SK-N-SH treated with all-trans-retinoic acid at 6 μM for 48 hours (cell line): Measurements from ENCODE around the gene VSX2.

ENCODE experiments used
- ATAC-seq: fragments of 200-7000 bp; cut with Tn5 transposase; 3 replicates; pipeline ENCODE4 v1.9.1; 2020; ENCODE audit warnings: mild to moderate bottlenecking, moderate library complexity
- ARNTL ChIP-seq: fragments of 450-650 bp; formaldehyde crosslinking; IDR thresholded peaks from 2 replicates; pipeline ENCODE4 v1.5.0; 2020; ENCODE audit warnings: low read depth, mild to moderate bottlenecking, moderate library complexity, borderline replicate concordance
- BACH2 ChIP-seq: fragments of 250-450 bp; sonication (Bioruptor Pico); IDR thresholded peaks from 2 replicates; pipeline ENCODE4 v1.9.0; 2021; ENCODE audit warnings: mild to moderate bottlenecking, borderline replicate concordance
- CSDC2 ChIP-seq: fragments of 250-450 bp; sonication (Bioruptor Pico); IDR thresholded peaks from 2 replicates; pipeline ENCODE4 v1.5.0; 2020; ENCODE audit warnings: mild to moderate bottlenecking, moderate library complexity
- ESRRG ChIP-seq: fragments of 250-450 bp; sonication (Bioruptor Pico); IDR thresholded peaks from 2 replicates; pipeline ENCODE4 v1.6.1; 2021; ENCODE audit warnings: mild to moderate bottlenecking
- GLIS3 ChIP-seq: fragments of 250-450 bp; sonication (Bioruptor Pico); IDR thresholded peaks from 2 replicates; pipeline ENCODE4 v1.5.0; 2020; ENCODE audit warnings: mild to moderate bottlenecking, moderate library complexity
- ISL1 ChIP-seq: fragments of 250-450 bp; sonication (Bioruptor Pico); IDR thresholded peaks from 2 replicates; pipeline ENCODE4 v2.1.2; 2022; ENCODE audit warnings: mild to moderate bottlenecking, moderate library complexity
- PATZ1 ChIP-seq: fragments of 250-450 bp; sonication (Bioruptor Pico); IDR thresholded peaks from 2 replicates; pipeline ENCODE4 v1.8.0; 2020; ENCODE audit warnings: mild to moderate bottlenecking, moderate library complexity, borderline replicate concordance
- SNAI2 ChIP-seq: fragments of 250-450 bp; sonication (Bioruptor Pico); IDR thresholded peaks from 2 replicates; pipeline ENCODE4 v1.5.0; 2020; ENCODE audit warnings: mild to moderate bottlenecking, moderate library complexity
- TCF4 ChIP-seq: fragments of 250-450 bp; sonication (Bioruptor Pico); IDR thresholded peaks from 2 replicates; pipeline ENCODE4 v1.8.0; 2021; ENCODE audit warnings: mild to moderate bottlenecking, moderate library complexity, borderline replicate concordance
- TOX ChIP-seq: fragments of 250-450 bp; sonication (Bioruptor Pico); IDR thresholded peaks from 2 replicates; pipeline ENCODE4 v1.8.0; 2021; ENCODE audit warnings: mild to moderate bottlenecking, moderate library complexity, borderline replicate concordance
- ZFP3 ChIP-seq: fragments of 250-450 bp; sonication (Bioruptor Pico); IDR thresholded peaks from 2 replicates; pipeline ENCODE4 v1.5.0; 2020; ENCODE audit warnings: mild to moderate bottlenecking, moderate library complexity
- ZFP30 ChIP-seq: fragments of 450-650 bp; formaldehyde crosslinking; IDR thresholded peaks from 2 replicates; pipeline ENCODE4 v1.5.0; 2022; ENCODE audit warnings: mild to moderate bottlenecking, moderate library complexity
- ZNF565 ChIP-seq: fragments of 450-650 bp; formaldehyde crosslinking; conservative IDR thresholded peaks from 2 replicates; pipeline ENCODE4 v1.5.0; 2020; ENCODE audit warnings: low read depth, mild to moderate bottlenecking, moderate library complexity
- ZNF70 ChIP-seq: fragments of 450-650 bp; formaldehyde crosslinking; IDR thresholded peaks from 2 replicates; pipeline ENCODE4 v1.5.0; 2020; ENCODE audit warnings: mild to moderate bottlenecking, moderate library complexity
- ZNF8 ChIP-seq: fragments of 450-650 bp; formaldehyde crosslinking; IDR thresholded peaks from 2 replicates; pipeline ENCODE4 v1.5.0; 2020; ENCODE audit warnings: mild to moderate bottlenecking, moderate library complexity
- TF ChIP-seq, protein P1 (sequence below): fragments of 250-450 bp; sonication (Bioruptor Pico); IDR thresholded peaks from 2 replicates; pipeline ENCODE4 v1.5.1; 2021; ENCODE audit warnings: mild to moderate bottlenecking, moderate library complexity
- TF ChIP-seq, protein P2 (sequence below): fragments of 250-450 bp; sonication (Bioruptor Pico); IDR thresholded peaks from 2 replicates; pipeline ENCODE4 v1.5.1; 2020; ENCODE audit warnings: low read depth, mild to moderate bottlenecking, moderate library complexity
- TF ChIP-seq, protein P3 (sequence below): fragments of 250-450 bp; sonication (Bioruptor Pico); IDR thresholded peaks from 2 replicates; pipeline ENCODE4 v1.5.0; 2020; ENCODE audit warnings: mild to moderate bottlenecking, moderate library complexity
- TF ChIP-seq, protein P4 (sequence below): fragments of 250-450 bp; sonication (Bioruptor Pico); IDR thresholded peaks from 2 replicates; pipeline ENCODE4 v1.8.0; 2021; ENCODE audit warnings: low read depth, mild to moderate bottlenecking, moderate library complexity, borderline replicate concordance

The VSX2 gene

DNA sequence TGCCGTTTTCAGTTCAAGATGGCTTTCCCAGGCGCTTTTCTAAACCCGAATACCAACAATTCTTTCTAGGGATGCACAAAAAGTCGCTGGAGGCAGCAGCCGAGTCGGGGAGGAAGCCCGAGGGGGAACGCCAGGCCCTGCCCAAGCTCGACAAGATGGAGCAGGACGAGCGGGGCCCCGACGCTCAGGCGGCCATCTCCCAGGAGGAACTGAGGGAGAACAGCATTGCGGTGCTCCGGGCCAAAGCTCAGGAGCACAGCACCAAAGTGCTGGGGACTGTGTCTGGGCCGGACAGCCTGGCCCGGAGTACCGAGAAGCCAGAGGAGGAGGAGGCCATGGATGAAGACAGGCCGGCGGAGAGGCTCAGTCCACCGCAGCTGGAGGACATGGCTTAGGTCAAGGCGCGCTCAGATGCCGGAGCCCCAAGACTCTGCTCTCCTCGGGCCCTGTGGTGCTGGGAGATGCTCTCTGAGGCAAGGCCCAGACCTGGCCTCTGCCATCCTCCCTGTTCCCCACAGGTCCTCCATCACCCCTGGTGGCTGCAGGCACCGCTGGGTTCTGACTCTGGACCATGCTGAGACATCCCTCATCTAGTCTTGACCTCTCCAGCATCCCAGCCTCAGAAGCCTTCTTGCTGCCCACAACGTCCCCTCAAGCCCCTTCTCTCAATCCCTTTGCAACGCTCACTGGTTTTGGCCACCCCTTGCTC lies 21.4 kb downstream of the VSX2 start:
- no peak for ATAC-seq

GRCh38 chr14:74261288-74261687 lies 22.0 kb downstream of the VSX2 start:
- ATAC-seq, result no peak
- no peak for TF ChIP-seq ISL1 (CRISPR knock-in tag)
- TF ChIP-seq TCF4 (CRISPR knock-in tag), result no peak
- no peak for TF ChIP-seq SNAI2 (CRISPR knock-in tag)
- no peak for TF ChIP-seq CSDC2 (CRISPR knock-in tag)
- TF ChIP-seq ZNF565 (CRISPR knock-in tag), result no peak
- TF ChIP-seq, protein P1, sequence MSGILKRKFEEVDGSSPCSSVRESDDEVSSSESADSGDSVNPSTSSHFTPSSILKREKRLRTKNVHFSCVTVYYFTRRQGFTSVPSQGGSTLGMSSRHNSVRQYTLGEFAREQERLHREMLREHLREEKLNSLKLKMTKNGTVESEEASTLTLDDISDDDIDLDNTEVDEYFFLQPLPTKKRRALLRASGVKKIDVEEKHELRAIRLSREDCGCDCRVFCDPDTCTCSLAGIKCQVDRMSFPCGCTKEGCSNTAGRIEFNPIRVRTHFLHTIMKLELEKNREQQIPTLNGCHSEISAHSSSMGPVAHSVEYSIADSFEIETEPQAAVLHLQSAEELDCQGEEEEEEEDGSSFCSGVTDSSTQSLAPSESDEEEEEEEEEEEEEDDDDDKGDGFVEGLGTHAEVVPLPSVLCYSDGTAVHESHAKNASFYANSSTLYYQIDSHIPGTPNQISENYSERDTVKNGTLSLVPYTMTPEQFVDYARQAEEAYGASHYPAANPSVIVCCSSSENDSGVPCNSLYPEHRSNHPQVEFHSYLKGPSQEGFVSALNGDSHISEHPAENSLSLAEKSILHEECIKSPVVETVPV, result no peak

More for the DNA sequence above, 21.4 kb downstream of the VSX2 start:
- TF ChIP-seq TOX (no peak), BACH2 (CRISPR knock-in tag) (no peak)
- TF ChIP-seq, protein P2, sequence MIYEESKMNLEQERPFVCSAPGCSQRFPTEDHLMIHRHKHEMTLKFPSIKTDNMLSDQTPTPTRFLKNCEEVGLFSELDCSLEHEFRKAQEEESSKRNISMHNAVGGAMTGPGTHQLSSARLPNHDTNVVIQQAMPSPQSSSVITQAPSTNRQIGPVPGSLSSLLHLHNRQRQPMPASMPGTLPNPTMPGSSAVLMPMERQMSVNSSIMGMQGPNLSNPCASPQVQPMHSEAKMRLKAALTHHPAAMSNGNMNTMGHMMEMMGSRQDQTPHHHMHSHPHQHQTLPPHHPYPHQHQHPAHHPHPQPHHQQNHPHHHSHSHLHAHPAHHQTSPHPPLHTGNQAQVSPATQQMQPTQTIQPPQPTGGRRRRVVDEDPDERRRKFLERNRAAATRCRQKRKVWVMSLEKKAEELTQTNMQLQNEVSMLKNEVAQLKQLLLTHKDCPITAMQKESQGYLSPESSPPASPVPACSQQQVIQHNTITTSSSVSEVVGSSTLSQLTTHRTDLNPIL, result no peak
- TF ChIP-seq, all 23 proteins: peak for 0

DNA sequence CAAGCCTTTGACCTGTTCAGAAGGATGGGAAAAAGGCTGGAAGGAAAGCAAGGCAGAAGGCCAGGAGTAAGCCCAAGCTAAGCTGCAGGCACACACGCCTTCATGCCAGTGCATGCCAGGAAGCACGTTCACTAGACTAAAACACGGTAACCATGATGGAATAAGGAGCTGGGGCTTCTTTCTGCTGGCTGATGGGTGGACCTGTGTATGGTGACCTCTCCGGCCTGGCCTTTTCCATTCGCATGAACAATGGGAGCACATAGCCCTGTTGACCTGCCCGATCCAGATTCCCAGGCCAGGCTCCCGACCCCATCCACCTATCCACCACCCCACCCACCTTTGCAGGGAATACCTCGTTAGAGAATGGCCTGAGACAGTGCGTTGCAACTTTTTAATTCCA lies 22.8 kb downstream of the VSX2 start:
- TF ChIP-seq ZFP30 (CRISPR knock-in tag), result no peak
- TF ChIP-seq ESRRG (CRISPR knock-in tag), result no peak
- TF ChIP-seq ZNF565 (CRISPR knock-in tag), result no peak
- TF ChIP-seq, protein P3, sequence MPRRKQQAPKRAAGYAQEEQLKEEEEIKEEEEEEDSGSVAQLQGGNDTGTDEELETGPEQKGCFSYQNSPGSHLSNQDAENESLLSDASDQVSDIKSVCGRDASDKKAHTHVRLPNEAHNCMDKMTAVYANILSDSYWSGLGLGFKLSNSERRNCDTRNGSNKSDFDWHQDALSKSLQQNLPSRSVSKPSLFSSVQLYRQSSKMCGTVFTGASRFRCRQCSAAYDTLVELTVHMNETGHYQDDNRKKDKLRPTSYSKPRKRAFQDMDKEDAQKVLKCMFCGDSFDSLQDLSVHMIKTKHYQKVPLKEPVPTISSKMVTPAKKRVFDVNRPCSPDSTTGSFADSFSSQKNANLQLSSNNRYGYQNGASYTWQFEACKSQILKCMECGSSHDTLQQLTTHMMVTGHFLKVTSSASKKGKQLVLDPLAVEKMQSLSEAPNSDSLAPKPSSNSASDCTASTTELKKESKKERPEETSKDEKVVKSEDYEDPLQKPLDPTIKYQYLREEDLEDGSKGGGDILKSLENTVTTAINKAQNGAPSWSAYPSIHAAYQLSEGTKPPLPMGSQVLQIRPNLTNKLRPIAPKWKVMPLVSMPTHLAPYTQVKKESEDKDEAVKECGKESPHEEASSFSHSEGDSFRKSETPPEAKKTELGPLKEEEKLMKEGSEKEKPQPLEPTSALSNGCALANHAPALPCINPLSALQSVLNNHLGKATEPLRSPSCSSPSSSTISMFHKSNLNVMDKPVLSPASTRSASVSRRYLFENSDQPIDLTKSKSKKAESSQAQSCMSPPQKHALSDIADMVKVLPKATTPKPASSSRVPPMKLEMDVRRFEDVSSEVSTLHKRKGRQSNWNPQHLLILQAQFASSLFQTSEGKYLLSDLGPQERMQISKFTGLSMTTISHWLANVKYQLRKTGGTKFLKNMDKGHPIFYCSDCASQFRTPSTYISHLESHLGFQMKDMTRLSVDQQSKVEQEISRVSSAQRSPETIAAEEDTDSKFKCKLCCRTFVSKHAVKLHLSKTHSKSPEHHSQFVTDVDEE (CRISPR knock-in tag), result no peak
- TF ChIP-seq TOX, result no peak
- no peak for TF ChIP-seq GLIS3
- TF ChIP-seq, protein P2, result no peak
- TF ChIP-seq TCF4 (CRISPR knock-in tag), result no peak
- TF ChIP-seq PATZ1 (CRISPR knock-in tag), result no peak
- TF ChIP-seq ZNF70 (CRISPR knock-in tag), result no peak
- TF ChIP-seq, protein P4, sequence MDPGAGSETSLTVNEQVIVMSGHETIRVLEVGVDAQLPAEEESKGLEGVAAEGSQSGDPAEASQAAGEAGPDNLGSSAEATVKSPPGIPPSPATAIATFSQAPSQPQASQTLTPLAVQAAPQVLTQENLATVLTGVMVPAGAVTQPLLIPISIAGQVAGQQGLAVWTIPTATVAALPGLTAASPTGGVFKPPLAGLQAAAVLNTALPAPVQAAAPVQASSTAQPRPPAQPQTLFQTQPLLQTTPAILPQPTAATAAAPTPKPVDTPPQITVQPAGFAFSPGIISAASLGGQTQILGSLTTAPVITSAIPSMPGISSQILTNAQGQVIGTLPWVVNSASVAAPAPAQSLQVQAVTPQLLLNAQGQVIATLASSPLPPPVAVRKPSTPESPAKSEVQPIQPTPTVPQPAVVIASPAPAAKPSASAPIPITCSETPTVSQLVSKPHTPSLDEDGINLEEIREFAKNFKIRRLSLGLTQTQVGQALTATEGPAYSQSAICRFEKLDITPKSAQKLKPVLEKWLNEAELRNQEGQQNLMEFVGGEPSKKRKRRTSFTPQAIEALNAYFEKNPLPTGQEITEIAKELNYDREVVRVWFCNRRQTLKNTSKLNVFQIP, result no peak
- TF ChIP-seq ZNF8, result no peak
- TF ChIP-seq ARNTL (CRISPR knock-in tag), result no peak
- no peak for TF ChIP-seq ZFP3 (CRISPR knock-in tag)
- ATAC-seq, result no peak
